OCI-LY7 (cell line): ENCODE results near the gene SUPT3H. TPM values are rescaled to one million over a fixed set of nuclear protein-coding genes. Genes with fewer than 3 reads are reported as not detected.

Experiments used
- BruUV-seq: library from RNA; stranded (reverse); fragments of 400-500 nt; replicated peaks from 2 replicates; lab custom pipeline; 2021; lab: Mats Ljungman, UMichigan
- CTCF ChIA-PET: fragments of 300-600 bp; sonication (Branson Sonifier 250); formaldehyde crosslinking; loops from one replicate; lab custom pipeline; 2022; ENCODE audit warnings: antibody characterized with exemption; ENCODE audit not compliant: unreplicated experiment; lab: Charles Lee
- POLR2A ChIA-PET: fragments of 300-600 bp; sonication (Branson Sonifier 250); formaldehyde crosslinking; loops from one replicate; lab custom pipeline; 2022; ENCODE audit warnings: antibody characterized with exemption; lab: Charles Lee
- DNase-seq: peaks from one replicate; pipeline ENCODE4 v3.0.0-alpha.2; 2015; ENCODE audit warnings: low spot score
- H2AFZ ChIP-seq: fragments of 200-600 bp; sonication (generic), shearing (Covaris generic); 2 replicates; pipeline ENCODE4 v1.6.1; 2014; ENCODE audit warnings: mild to moderate bottlenecking, antibody characterized with exemption, low read length, moderate library complexity
- H3K27ac ChIP-seq: fragments of 200-600 bp; sonication (generic); 2 replicates; pipeline ENCODE4 v1.5.1; 2014; ENCODE audit warnings: mixed run types, low read depth, mild to moderate bottlenecking, moderate library complexity, low read length, inconsistent platforms; ENCODE audit not compliant: poor library complexity, severe bottlenecking
- H3K36me3 ChIP-seq: fragments of 200-600 bp; sonication (generic); 2 replicates; pipeline ENCODE4 v1.6.1; 2014; ENCODE audit warnings: mild to moderate bottlenecking, antibody characterized with exemption, low read length, moderate library complexity, mixed read lengths; ENCODE audit not compliant: insufficient read depth
- H3K4me1 ChIP-seq: fragments of 200-600 bp; sonication (generic); 2 replicates; pipeline ENCODE4 v1.5.1; 2014; ENCODE audit warnings: mild to moderate bottlenecking, low read length; ENCODE audit not compliant: insufficient read depth, poor library complexity, severe bottlenecking
- H3K4me2 ChIP-seq: fragments of 200-600 bp; sonication (generic); 2 replicates; pipeline ENCODE4 v1.6.1; 2014; ENCODE audit warnings: mild to moderate bottlenecking, low read length
- H3K4me3 ChIP-seq: fragments of 200-600 bp; sonication (generic); 2 replicates; pipeline ENCODE4 v1.5.1; 2014; ENCODE audit warnings: mild to moderate bottlenecking, low read depth, low read length; ENCODE audit not compliant: poor library complexity, severe bottlenecking
- H3K79me2 ChIP-seq: fragments of 200-600 bp; sonication (generic); 2 replicates; pipeline ENCODE4 v1.6.1; 2016; ENCODE audit warnings: low read depth, mild to moderate bottlenecking, low read length, moderate library complexity, mixed read lengths; ENCODE audit not compliant: insufficient read depth
- H3K9me2 ChIP-seq: fragments of 200-600 bp; sonication (generic); 2 replicates; pipeline ENCODE4 v1.6.1; 2016; ENCODE audit warnings: mild to moderate bottlenecking, low read length, mixed read lengths; ENCODE audit not compliant: insufficient read depth
- H3K9me3 ChIP-seq: fragments of 200-600 bp; sonication (generic); 2 replicates; pipeline ENCODE4 v1.6.1; 2014; ENCODE audit warnings: mild to moderate bottlenecking, mixed run types, low read length, mixed read lengths
- H4K20me1 ChIP-seq: fragments of 200-600 bp; sonication (generic); 2 replicates; pipeline ENCODE4 v1.6.1; 2014; ENCODE audit warnings: mild to moderate bottlenecking, antibody characterized with exemption, low read length, moderate library complexity, mixed read lengths; ENCODE audit not compliant: insufficient read depth
- EZH2phosphoT487 ChIP-seq: fragments of 200-600 bp; sonication (generic); IDR thresholded peaks from 2 replicates; pipeline ENCODE4 v1.6.1; 2018; ENCODE audit warnings: low read depth, borderline replicate concordance, mild to moderate bottlenecking, mixed run types, antibody characterized with exemption, low read length, moderate library complexity, mixed read lengths
- intact Hi-C: fragments of 100-400 bp; cut with micrococcal nuclease; formaldehyde crosslinking; loops from one replicate; pipeline ENCODE4 v1.10.0; 2022; ENCODE audit not compliant: unreplicated experiment
- total RNA-seq, 2 experiments: library from RNA; depleted of rRNA in 1 of 2; stranded (reverse); fragments of >200 nt in 1 of 2; shearing (Covaris generic) in 1 of 2; gene quantifications; 2 replicates each; pipeline ENCODE4 v1.2.3, GENCODE V29; 2014 to 2022
- TF ChIP-seq, protein P1 (sequence below): fragments of 200-600 bp; sonication (generic); conservative IDR thresholded peaks from 2 replicates; pipeline ENCODE4 v1.5.1; 2014; ENCODE audit warnings: mild to moderate bottlenecking, antibody characterized with exemption, low read length, moderate library complexity, mixed read lengths

The SUPT3H gene
- total RNA-seq, 2 experiments from 2014 or later = 1.1 to 7.1 TPM

DNA sequence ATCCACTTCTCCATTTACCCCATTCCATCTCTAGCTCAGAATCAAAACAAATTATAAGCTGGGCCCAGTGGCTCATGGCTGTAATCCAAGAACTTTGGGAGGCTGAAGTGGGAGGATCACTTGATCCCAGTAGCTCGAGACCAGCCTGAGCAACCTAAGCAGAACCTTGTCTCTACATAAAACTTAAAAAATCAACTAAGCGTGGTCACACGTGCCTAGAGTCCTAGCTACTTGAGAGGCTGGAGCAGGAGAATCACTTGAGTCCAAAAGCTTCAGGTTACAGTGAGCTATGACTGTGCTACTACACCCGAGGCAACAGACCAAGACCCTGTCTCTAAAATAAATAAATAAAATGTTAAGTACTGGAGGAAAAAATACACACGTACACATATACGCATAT lies 124.3 kb downstream of the SUPT3H start:
- Histone ChIP-seq H3K4me2 (no peak overlapping the region), H3K27ac (no peak overlapping the region), H3K79me2 (no peaks in the 10 kb centered on the region), H3K9me2 (no peaks in the 10 kb centered on the region), H2AFZ (no peak overlapping the region), H3K9me3 (no peaks in the 10 kb centered on the region), H4K20me1 (no peaks in the 10 kb centered on the region), H3K36me3 (no peaks in the 10 kb centered on the region), H3K4me3 (no peak overlapping the region), H3K4me1 (no peaks in the 10 kb centered on the region)
- intact Hi-C loops = no loop called here
- no TSS peak for BruUV-seq
- no peak for TF ChIP-seq EZH2phosphoT487
- TF ChIP-seq, protein P1, sequence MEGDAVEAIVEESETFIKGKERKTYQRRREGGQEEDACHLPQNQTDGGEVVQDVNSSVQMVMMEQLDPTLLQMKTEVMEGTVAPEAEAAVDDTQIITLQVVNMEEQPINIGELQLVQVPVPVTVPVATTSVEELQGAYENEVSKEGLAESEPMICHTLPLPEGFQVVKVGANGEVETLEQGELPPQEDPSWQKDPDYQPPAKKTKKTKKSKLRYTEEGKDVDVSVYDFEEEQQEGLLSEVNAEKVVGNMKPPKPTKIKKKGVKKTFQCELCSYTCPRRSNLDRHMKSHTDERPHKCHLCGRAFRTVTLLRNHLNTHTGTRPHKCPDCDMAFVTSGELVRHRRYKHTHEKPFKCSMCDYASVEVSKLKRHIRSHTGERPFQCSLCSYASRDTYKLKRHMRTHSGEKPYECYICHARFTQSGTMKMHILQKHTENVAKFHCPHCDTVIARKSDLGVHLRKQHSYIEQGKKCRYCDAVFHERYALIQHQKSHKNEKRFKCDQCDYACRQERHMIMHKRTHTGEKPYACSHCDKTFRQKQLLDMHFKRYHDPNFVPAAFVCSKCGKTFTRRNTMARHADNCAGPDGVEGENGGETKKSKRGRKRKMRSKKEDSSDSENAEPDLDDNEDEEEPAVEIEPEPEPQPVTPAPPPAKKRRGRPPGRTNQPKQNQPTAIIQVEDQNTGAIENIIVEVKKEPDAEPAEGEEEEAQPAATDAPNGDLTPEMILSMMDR = no peak
- ChIA-PET POLR2A (interaction anchor here (0.6 to 1.0 kb wide), 2 partner anchors 10 to 818 kb away, joined by 5 to 8 read pairs; no protein-coding TSS in a partner anchor), CTCF (no interaction called here)
- DNase-seq = no peak

DNA sequence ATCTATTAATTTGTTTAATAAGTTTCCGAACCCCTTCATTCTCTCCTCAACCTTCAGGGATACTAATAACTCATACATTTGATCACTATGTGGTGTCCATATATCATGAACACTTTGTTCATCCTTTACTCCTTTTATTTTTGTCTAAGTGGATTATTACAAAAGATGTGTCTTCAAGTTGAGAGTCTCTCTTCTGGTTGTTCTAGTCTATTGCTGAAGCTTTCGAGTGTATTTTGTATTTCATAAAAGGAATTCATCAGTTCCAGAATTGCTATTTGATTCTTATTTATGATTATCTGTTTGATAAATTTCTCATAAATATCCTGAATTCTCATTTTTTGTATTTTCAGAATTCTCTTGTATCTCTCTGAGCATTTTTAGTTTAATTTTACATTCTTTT lies 146.1 kb downstream of the SUPT3H start:
- Histone ChIP-seq H3K9me2 (no peaks in the 10 kb centered on the region), H3K27ac (no peak overlapping the region), H3K79me2 (no peaks in the 10 kb centered on the region), H3K36me3 (no peaks in the 10 kb centered on the region), H3K9me3 (no peaks in the 10 kb centered on the region), H3K4me1 (no peaks in the 10 kb centered on the region), H3K4me2 (no peak overlapping the region), H3K4me3 (no peak overlapping the region), H2AFZ (no peak overlapping the region), H4K20me1 (no peaks in the 10 kb centered on the region)
- CTCF ChIA-PET = no interaction called here
- no peak for DNase-seq
- TF ChIP-seq EZH2phosphoT487 = no peak
- TF ChIP-seq, protein P1 = no peak
- no TSS peak for BruUV-seq
- POLR2A ChIA-PET = no interaction called here
- intact Hi-C loops = no loop called here

DNA sequence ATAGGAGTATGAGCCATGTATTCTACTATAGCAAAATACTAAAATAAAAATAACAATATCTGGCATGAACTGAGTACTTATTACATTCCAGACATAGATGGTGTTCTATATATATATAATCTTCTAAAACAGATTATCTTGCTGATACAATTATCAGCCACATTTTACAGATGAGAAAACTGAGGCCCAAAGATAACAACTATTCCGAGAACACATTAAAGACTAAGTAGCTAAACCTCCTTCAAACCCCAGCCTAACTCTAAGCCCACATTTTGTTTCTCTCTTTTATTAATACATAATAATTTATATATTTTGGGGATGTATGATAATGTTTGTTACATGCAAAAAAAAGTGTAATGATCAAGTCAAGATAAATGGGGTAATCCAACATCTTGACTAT lies 148.3 kb downstream of the SUPT3H start:
- TF ChIP-seq EZH2phosphoT487 = no peak
- TF ChIP-seq, protein P1 = no peak
- no peak overlapping the region for H3K4me3 ChIP-seq

More for the DNA sequence above, 148.3 kb downstream of the SUPT3H start:
- no peaks in the 10 kb centered on the region for H3K4me1 ChIP-seq
- intact Hi-C loops = no loop called here
- H3K9me3 ChIP-seq = no peaks in the 10 kb centered on the region
- ChIA-PET CTCF (no interaction called here), POLR2A (no interaction called here)
- H3K27ac ChIP-seq = no peak overlapping the region
- H3K79me2 ChIP-seq = no peaks in the 10 kb centered on the region
- DNase-seq = no peak
- H3K9me2 ChIP-seq = no peaks in the 10 kb centered on the region
- no peak overlapping the region for H2AFZ ChIP-seq
- no peak overlapping the region for H3K4me2 ChIP-seq
- BruUV-seq = no TSS peak
- no peaks in the 10 kb centered on the region for H3K36me3 ChIP-seq
- no peaks in the 10 kb centered on the region for H4K20me1 ChIP-seq
